Renal cortex interstitium (tissue), 11 donors: ENCODE measurements around the gene GEN1. TPM values are rescaled to one million over a fixed set of nuclear protein-coding genes. Genes with fewer than 3 reads are reported as not detected.

Experiments used
- DNase-seq, 11 donors: peaks; one replicate each; pipeline ENCODE4 v3.0.0-alpha.2; 2013; ENCODE audit warnings: low read depth in 9 of 11, low spot score in 4 of 11; ENCODE audit errors: extremely low read depth in 1 of 11
- polyA plus RNA-seq, 3 donors: library from polyadenylated mRNA; unstranded; fragments of 120-200 nt; gene quantifications; one replicate each; pipeline ENCODE4 v1.2.1, GENCODE V29; 2013; ENCODE audit not compliant: insufficient read length in 3 of 3

GEN1 gene
- polyA plus RNA-seq, 3 donors: 11.9 to 14.1 (median 12.0) TPM

- DNase-seq: no peak
These were observed 36.6 kb downstream of the GEN1 start for GRCh38 chr2:17790536-17790935.

- DNase-seq: peak in 2 of 11 donors; percentile 20 to 39
These were observed 37.3 kb downstream of the GEN1 start for GRCh38 chr2:17791121-17791816.

GRCh38 chr2:17791817-17792130 is 37.8 kb downstream of the GEN1 start:
- DNase-seq: no peak

- no peak for DNase-seq
These were observed 38.6 kb downstream of the GEN1 start for GRCh38 chr2:17792515-17792914.

GRCh38 chr2:17793296-17793695 is 39.4 kb downstream of the GEN1 start:
- peak in 1 of 11 donors; percentile 37 for DNase-seq

- DNase-seq: no peak
These were observed 39.9 kb downstream of the GEN1 start for GRCh38 chr2:17793803-17794354.

- DNase-seq: no peak
These were observed 41.4 kb downstream of the GEN1 start for GRCh38 chr2:17795309-17795708.

GRCh38 chr2:17798338-17798737 is 44.4 kb downstream of the GEN1 start:
- no peak for DNase-seq

- no peak for DNase-seq
These were observed 45.6 kb downstream of the GEN1 start for GRCh38 chr2:17799301-17800120.

GRCh38 chr2:17800219-17800618 is 46.3 kb downstream of the GEN1 start:
- DNase-seq: peak in 3 of 11 donors; percentile 25 to 43 (median 33)

- no peak for DNase-seq
These were observed 46.9 kb downstream of the GEN1 start for GRCh38 chr2:17800693-17801458.

- DNase-seq: no peak
These were observed 49.6 kb downstream of the GEN1 start for GRCh38 chr2:17803497-17803896.

GRCh38 chr2:17804358-17804757 is 50.4 kb downstream of the GEN1 start:
- DNase-seq: no peak

- no peak for DNase-seq
These were observed 51.2 kb downstream of the GEN1 start for GRCh38 chr2:17805166-17805565.

- no peak for DNase-seq
These were observed 51.9 kb downstream of the GEN1 start for GRCh38 chr2:17805717-17806363.

GRCh38 chr2:17813010-17813741 is 59.2 kb downstream of the GEN1 start:
- DNase-seq: no peak

- no peak for DNase-seq
These were observed 60.0 kb downstream of the GEN1 start for GRCh38 chr2:17813742-17814473.

GRCh38 chr2:17814601-17815000 is 60.7 kb downstream of the GEN1 start:
- no peak for DNase-seq
